ENCODE data around the gene SMTN. TPM values are rescaled to one million over a fixed set of nuclear protein-coding genes. Genes with fewer than 3 reads are reported as not detected.
A peak's percentile ranks its signal among the peaks of the same experiment; 100 is the strongest.

The SMTN gene
- total RNA-seq, 2 donors from 2014 or later: 35.5 to 50.1 TPM

- Histone ChIP-seq H3K9me3 (no peaks in the 10 kb centered on the region), H3K4me1 (peaks cover 41% of the 10 kb centered on the region), H3K27me3 (no peaks in the 10 kb centered on the region), H3K27ac (no peak overlapping the region), H3K36me3 (replicated peaks in 1 of 2; ENCODE audit: insufficient read depth in 1 of 2, low read depth in 2 of 2) (no peaks in the 10 kb centered on the region), H3K4me3 (no peak overlapping the region)
- ATAC-seq: no peak
- TF ChIP-seq POLR2A (IDR thresholded peaks at IDR 0.05): no peak
- no peak for TF ChIP-seq CTCF (IDR thresholded peaks at IDR 0.05)
- DNase-seq: no peak
- intact Hi-C loops (cut with DNase I): no loop called here
- 89% methylated on average over 7 to 20 of the region's 22 CpGs for WGBS, 2 donors
Measured at GRCh38 chr22:31126128-31126868, 45.2 kb downstream of the SMTN start.

DNA sequence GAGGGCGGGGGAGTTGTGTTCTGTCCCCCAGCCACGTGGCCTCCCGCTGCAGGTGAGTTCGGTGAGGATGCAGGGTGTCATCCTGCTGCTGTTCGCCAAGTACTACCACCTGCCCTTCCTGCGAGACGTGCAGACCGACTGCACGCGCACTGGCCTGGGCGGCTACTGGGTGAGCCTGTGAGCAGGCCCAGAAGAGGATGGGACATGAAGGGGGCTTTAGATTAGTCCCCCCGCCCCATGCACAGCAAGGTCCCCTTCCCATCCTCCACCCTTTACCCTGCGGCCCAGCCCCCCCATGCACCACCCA, 45.7 kb downstream of the SMTN start:
- WGBS, 2 donors: 91 to 94% methylated on average over 9 to 13 of the region's 13 CpGs
- H3K36me3 ChIP-seq (replicated peaks in 1 of 2; ENCODE audit: insufficient read depth in 1 of 2, low read depth in 2 of 2): no peaks in the 10 kb centered on the region
- no peak overlapping the region for H3K4me3 ChIP-seq
- H3K27me3 ChIP-seq: no peaks in the 10 kb centered on the region
- TF ChIP-seq POLR2A (IDR thresholded peaks at IDR 0.05) (no peak), CTCF (IDR thresholded peaks at IDR 0.05) (no peak)
- H3K27ac ChIP-seq: no peak overlapping the region
- peaks cover 46% of the 10 kb centered on the region for H3K4me1 ChIP-seq
- intact Hi-C loops (cut with DNase I): no loop called here
- H3K9me3 ChIP-seq: no peaks in the 10 kb centered on the region
- DNase-seq (no peak), ATAC-seq (no peak)

DNA sequence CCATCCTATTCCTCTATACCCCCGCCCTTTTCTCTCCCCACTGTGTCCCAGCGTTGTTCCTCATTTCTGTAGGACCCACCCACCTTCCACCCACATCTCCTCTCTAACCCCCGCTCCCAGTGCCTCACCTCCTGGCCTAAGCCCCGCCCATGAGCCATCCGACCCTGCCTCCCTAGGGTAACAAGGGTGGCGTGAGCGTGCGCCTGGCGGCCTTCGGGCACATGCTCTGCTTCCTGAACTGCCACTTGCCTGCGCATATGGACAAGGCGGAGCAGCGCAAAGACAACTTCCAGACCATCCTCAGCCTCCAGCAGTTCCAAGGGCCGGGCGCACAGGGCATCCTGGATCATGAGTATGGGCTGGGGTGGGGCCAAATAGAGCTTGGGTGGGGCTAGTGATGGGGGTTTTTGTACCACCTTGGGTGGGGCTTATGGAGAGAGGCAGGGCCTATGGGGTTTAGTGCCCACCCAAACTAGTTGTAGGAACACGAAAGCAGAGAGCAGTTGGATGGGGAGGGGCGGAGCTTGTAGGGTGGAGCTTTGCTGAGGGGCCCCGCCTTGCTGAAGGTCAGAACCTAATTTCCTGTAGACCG, 46.2 kb downstream of the SMTN start:
- Histone ChIP-seq H3K4me1 (peaks cover 46% of the 10 kb centered on the region), H3K4me3 (no peak overlapping the region), H3K27me3 (no peaks in the 10 kb centered on the region), H3K27ac (no peak overlapping the region), H3K36me3 (replicated peaks in 1 of 2; ENCODE audit: insufficient read depth in 1 of 2, low read depth in 2 of 2) (no peaks in the 10 kb centered on the region), H3K9me3 (no peaks in the 10 kb centered on the region)
- no peak for TF ChIP-seq CTCF (IDR thresholded peaks at IDR 0.05)
- TF ChIP-seq POLR2A (IDR thresholded peaks at IDR 0.05): no peak
- DNase-seq (no peak), ATAC-seq (no peak)
- intact Hi-C loops (cut with DNase I): no loop called here
- 71 to 85% methylated on average over 16 to 19 of the region's 19 CpGs for WGBS, 2 donors

- no peaks in the 10 kb centered on the region for H3K36me3 ChIP-seq (replicated peaks in 1 of 2; ENCODE audit: insufficient read depth in 1 of 2, low read depth in 2 of 2)
- TF ChIP-seq POLR2A (IDR thresholded peaks at IDR 0.05) (no peak), CTCF (IDR thresholded peaks at IDR 0.05) (no peak)
- intact Hi-C loops (cut with DNase I): no loop called here
- 91 to 94% methylated on average over 6 to 7 of the region's 7 CpGs for WGBS, 2 donors
- no peak overlapping the region for H3K27ac ChIP-seq
- H3K9me3 ChIP-seq: no peaks in the 10 kb centered on the region
- H3K27me3 ChIP-seq: no peaks in the 10 kb centered on the region
- H3K4me1 ChIP-seq: peaks cover 43% of the 10 kb centered on the region
- ATAC-seq (no peak), DNase-seq (no peak)
- H3K4me3 ChIP-seq: no peak overlapping the region
Measured at GRCh38 chr22:31128156-31128555, 47.0 kb downstream of the SMTN start.

- Histone ChIP-seq H3K36me3 (replicated peaks in 1 of 2; ENCODE audit: insufficient read depth in 1 of 2, low read depth in 2 of 2) (no peaks in the 10 kb centered on the region), H3K27ac (peak overlapping the region; percentile 12 to 79 (median 76)), H3K4me3 (no peak overlapping the region), H3K9me3 (no peaks in the 10 kb centered on the region), H3K4me1 (peaks cover 25% of the 10 kb centered on the region), H3K27me3 (no peaks in the 10 kb centered on the region)
- ATAC-seq (peak; percentile 74), DNase-seq (peak; percentile 57 to 78 (median 70))
- 38 to 100% methylated on average over 1 to 2 of the region's 2 CpGs for WGBS, 2 donors
- intact Hi-C loops (cut with DNase I): no loop called here
- no peak for TF ChIP-seq POLR2A (IDR thresholded peaks at IDR 0.05)
Measured at GRCh38 chr22:31130873-31131272, 49.8 kb downstream of the SMTN start.

All from body of pancreas (tissue), 4 donors.